DLD1 (cell line): ENCODE results near the gene ACAP2.
"Not testable (repeated sequence)": the region's sequence is repeated elsewhere in the genome, so short reads cannot be mapped to it uniquely, and the experiment has no call there.

Experiments used
- in situ Hi-C: cut with HindIII; loops from 2 replicates; pipeline ENCODE4 v1.10.0; 2017; ENCODE audit warnings: low sequenced_read_pairs

ACAP2 gene

DNA sequence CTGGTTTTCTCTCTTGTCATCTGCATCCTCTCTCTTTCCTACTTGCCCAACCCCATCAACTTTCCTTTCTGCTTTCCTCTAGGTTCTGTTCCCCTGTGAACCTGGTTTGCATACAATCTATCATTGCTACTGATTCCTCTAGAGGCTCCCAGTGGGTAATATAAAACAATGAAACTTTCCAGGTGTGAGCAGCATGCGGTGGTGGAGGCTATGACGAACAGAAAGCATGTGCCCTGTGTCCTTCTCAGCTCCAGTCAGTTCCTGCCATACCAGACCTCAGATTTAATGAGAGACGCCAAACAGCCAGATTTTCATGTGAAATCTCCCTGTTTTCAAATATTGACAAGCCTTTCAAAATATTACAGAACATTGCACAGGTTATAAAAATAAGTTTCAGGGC, 3.5 kb upstream of the ACAP2 start:
- in situ Hi-C loops, result loop anchor here (25.0 kb wide), 1 partner anchor 134 kb away; no protein-coding TSS in a partner anchor

DNA sequence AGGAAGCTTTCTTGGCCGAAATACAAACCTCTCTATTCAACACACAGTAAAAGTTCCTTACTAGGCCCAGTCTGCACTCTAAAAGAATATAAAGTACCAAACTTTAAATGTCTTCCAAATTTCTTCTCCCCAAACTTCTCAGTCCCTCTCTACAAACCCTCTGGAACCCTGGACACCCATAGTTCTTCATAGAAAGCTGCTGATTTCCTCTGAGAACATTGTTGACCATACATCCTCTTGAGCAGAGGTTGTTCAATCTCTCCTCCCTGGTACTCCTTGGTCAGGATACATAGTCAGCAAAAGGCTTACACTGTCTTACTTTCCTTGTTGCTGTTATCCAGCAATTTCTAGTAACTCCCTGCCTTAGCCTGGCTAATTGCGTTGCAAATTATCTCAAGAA, 3.1 kb upstream of the ACAP2 start:
- in situ Hi-C loops, result loop anchor here (25.0 kb wide), 1 partner anchor 134 kb away; no protein-coding TSS in a partner anchor

DNA sequence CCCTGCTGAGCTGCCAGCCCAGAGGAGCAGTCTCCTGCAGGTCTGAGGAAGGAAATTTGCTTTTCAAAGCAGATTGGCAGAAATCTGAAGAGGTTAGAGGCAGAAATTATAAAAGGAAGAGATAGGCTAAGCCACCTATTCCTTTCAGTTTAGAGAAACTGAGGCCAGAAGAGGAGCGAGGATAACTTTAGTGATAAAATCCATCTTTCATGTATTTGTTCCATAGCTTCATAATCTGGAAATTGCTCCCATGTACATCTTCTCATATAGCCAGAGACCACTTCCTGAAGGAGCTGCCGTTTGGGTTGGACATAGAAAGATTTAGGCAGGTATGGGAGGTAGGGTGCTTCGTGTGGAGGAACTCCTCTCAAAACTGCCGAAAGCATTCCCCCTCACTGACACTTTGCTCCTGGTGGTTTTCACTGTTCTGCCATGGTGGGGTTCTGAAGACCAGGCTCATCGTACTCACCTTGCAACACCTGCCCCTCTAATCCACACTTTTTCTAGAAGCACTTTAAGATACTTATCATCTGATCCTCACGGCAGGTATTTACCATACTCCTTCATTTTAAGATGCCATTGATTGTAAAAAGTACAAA, 670 bp upstream of the ACAP2 start:
- in situ Hi-C loops, result loop anchor here (25.0 kb wide), 1 partner anchor 131 kb away; no protein-coding TSS in a partner anchor

DNA sequence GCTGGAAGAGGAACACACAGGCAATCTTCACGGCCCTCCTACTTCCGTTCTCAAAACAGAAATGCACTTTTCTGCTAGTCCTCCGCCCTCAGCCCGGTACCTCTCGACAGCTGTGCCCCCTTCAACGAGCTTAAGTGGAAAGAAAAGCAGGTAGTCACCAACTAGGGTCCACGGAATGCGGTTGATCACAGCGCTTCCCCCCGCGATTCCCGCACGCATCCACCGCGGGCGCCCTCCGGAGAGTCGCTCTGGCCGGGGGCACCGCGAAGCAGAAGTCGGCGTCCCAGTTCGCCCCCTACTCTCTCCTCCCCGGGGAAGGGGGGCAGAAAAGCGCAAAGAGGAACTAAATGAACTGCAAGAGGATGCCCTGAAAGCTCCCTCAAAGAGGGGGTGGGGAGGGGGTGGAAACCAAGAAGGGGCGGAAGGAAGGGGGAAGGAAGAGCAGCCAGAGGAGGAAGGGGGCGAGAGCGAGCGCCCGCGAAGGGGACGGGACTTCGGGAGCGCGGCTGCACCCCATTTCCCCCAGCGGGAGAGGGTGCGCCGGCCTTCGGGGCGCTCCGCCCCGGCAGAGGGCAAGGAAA, 738 bp downstream of the ACAP2 start:
- in situ Hi-C loops, result loop anchor here (25.0 kb wide), 1 partner anchor 130 kb away; no protein-coding TSS in a partner anchor

DNA sequence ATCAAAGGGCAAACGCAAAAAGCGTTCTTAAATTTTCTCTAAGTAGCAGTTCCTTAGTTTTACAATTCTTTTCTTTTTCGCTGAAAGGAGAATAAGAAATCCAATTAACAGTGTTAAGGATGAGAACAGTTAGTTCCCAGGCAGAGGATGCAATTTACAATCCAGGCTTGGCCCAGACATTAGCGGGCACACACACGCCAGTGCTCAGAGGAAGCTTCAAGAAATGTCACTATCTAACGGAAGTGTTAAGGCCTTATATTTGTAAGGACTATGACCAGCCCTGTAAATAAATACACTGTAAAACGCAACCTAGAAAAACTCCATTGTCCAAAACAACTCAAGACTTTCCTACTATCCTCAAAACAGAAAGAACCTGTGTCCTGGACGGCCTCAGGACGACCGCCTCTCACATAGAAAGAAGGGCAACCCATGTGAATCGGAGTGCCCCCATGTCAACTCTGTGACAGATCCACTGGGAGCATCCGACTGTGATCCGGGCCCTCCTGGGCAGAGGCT, 1.3 kb downstream of the ACAP2 start:
- in situ Hi-C loops, result loop anchor here (25.0 kb wide), 1 partner anchor 129 kb away; no protein-coding TSS in a partner anchor

DNA sequence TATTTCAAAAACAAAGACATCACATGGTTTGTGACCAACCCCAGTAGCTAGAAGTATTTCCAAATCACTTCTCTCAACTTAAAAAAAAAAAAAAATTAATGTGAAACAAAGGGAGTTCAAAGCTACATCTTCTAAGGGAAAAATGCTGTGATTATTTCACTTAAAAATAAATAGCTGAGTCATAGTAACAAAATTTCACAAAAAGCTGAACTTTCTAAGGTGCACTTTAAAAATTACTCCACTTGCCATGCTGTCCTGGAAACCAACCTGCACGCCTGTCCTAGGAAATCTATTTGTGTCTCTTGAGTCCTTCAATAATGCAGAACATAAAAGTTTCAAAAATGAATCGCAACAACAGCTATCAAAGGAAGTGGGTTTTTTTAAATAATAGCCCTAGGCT, 1.8 kb downstream of the ACAP2 start:
- in situ Hi-C loops, result loop anchor here (25.0 kb wide), 1 partner anchor 129 kb away; no protein-coding TSS in a partner anchor

DNA sequence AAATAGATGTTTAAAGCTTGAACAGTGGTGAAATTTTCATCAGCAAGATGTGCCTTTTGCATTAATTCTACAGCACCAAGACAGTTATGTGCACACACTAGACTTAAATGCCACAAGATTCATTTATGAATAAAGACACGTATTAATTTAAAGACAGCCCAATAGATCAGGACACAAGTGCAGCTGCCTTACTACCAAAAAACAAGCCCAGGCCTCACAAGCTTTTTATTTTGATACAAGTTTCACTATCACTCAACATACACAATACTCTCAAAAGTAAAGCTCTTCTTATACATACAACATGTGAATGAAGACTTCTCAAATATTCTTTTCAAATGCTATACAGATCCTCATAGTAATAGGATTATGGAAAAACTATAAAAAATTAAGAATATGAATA, 2.4 kb downstream of the ACAP2 start:
- in situ Hi-C loops, result loop anchor here (25.0 kb wide), 1 partner anchor 128 kb away; no protein-coding TSS in a partner anchor

DNA sequence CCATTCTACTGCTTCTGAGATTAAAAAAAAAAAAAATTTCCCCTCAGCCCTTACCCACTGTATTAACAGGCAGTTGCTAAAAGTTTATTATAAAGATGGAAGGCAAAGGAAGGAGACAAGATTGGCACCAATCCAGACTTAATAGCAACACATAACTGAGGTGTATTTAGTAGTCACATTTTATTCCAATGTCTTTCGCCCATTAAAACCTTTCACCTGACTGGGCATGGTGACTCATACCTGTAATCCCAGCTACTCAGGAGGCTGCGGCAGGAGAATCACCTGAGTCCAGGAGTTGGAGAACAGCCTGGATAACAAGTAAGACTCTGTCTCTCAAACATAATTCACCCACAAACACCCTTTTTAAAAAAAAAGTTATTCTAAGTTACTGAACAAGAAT, 4.4 kb downstream of the ACAP2 start:
- in situ Hi-C loops, result loop anchor here (25.0 kb wide), 1 partner anchor 126 kb away; no protein-coding TSS in a partner anchor

DNA sequence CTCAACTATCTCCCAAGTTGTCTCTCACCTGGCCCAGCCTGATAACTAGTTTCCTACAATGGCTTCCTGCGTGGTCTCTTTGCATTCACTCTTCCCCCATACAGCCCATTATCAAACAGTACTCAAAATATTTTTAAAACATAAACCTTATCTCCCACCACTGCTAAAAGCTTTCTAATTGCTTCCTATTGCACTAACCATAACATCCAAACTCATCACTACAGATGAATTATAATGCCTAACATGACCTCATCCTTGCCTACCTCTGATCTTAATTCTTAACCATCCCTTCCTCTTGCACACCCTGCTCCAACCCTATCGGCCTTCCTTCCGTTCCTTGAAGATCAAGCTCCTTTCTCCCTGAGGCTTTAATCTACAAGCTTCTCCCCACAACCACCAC, 17.0 kb downstream of the ACAP2 start:
- in situ Hi-C loops, result loop anchor here (25.0 kb wide), 1 partner anchor 114 kb away; no protein-coding TSS in a partner anchor

DNA sequence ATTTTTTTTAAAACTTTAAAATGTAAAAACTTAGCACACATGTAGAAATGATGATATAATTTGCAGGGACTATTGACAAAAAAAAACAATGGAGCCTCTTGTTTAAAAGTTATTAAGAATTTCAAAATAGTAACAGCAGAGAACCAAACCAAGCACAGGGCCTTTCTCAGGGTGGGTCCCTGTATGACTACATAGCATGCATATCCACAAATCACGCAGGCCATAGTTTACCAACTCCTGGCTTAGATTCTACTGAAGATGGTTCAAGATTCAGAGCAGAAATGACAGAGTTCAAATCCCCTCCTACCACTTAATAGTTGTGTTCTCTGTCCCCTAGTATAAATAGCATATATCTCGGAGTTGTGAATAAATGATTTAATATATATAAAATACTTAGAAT, 19.0 kb downstream of the ACAP2 start:
- in situ Hi-C loops, result no loop called here

DNA sequence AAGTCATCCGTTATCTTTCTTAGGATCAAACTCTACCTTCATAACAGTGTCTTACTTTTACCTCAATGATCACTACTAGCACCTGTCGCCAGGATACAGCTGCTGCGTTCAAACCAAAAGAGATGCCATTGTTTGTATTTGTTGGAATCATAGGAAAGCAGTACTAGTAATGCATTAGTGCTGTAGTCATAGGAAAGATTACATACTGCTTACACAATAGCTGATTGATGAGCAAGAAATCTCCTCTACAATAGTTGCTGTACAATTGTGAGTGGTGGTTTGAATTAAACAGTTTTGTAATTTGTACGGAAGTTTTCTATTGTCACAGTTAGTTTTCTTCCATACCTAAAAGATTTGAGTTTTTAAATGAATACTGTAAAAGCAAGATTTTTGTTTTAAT, 21.4 kb downstream of the ACAP2 start:
- in situ Hi-C loops, result no loop called here

DNA sequence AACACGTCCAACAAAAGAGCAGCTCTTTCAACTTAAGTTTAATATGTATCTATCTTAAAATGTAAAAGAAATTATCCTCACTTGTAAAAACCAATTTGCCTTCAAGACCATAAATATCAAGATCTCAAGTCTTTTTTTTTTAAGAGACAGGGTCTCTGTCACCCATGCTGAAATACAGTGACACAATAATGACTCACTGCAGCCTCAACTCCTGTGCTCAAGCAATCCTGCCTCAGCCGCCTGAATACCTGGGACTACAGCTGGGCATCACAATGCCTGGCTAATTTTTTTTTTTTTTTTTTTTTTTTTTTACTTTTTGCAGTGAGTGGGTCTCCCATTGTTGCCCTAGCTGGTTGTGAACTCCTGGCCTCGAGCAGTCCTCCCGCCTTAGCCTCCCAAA, 26.0 kb downstream of the ACAP2 start:
- in situ Hi-C loops, result no loop called here

DNA sequence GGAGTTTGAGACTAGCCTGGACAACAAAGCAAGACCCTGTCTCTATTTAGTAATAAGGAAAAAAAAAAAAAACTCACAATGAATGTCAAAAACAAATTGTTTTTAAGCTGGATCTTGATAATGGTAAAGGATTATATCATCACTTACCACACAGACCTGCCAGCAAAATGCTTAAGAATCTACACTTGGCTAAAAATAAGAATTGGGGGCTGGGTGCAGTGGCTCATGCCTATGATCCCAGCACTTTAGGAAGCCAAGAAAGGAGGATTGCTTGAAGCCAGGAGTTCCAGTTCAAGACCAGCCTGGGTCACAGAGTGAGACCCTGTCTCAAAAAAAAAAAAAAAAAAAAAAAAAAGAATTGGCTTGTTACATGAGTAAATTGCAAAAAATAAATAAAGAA, 31.0 kb downstream of the ACAP2 start:
- in situ Hi-C loops, result no loop called here

DNA sequence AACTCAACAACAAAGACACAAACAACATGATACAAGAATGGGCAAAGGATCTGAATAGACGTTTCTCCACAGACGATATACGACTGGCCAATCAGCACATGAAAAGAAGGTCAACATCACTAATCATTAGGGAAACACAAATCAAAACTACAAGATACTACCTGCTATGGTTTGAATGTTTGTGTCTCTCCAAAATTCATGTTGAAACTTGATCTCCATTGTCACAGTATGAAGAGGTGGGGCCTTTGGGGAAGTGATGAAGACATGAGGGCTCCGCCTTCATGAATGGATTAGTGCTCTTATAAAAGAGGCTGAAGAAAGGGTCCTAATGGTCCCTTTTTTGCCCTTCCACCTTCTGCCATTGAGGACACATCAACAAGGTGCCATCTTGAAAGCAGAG, 32.3 kb downstream of the ACAP2 start:
- in situ Hi-C loops, result no loop called here

DNA sequence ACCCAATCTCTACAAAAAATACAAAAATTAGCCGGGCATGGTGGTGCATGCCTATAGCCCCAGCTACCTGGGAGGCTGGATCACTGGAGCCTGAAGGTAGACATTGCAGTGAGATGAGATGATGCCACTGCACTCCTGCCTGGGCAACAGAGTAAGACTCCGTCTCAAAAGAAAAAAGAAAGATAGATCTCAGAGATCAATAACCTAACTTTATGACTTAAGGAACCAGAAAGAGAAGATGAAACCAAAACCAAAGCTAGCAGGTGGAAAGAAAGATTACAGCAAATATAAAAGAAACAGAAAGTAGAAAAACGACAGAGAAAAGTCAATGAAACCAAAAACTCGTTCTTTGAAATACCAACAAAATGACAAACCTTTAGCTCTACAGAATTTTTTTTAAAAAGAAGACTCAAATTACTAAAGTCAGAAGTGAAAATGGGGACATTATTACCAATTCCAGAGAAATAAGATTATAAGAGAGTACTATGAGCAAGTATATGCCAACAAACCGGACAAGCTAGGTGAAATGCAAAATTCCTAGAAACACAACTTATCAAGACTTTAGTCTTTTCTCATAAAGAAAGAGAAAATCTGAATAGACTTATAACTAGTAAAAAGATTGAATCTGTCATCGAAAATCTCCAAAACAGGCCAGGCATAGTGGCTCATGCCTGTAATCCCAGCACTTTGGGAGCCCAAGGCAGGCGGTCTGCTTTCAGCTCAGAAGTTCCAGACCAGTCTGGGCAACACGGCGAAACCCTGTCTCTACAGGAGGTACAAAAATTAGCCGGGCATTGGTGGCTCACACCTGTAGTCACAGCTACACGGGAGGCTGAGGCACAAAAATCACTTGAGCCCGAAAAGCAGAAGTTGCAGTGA, 35.0 kb downstream of the ACAP2 start:
- in situ Hi-C loops, result no loop called here

DNA sequence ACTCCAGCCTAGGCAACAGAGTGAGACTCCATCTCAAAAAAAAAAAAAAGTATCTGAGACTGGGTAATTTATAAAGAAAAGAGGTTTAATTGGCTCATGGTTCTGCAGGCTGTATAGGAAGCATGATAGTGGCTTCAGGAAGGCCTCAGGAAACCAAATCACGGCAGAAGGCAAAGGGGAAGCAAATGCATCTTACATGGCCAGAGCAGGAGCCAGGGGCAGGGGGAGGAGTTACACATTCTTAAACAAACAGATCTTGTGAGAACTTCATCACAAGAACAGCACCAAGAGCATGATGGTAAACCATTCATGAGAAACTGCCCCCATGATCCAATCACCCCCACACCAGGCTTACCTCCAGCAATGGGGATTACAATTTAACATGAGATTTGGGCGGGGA, 37.2 kb downstream of the ACAP2 start:
- in situ Hi-C loops, result no loop called here

DNA sequence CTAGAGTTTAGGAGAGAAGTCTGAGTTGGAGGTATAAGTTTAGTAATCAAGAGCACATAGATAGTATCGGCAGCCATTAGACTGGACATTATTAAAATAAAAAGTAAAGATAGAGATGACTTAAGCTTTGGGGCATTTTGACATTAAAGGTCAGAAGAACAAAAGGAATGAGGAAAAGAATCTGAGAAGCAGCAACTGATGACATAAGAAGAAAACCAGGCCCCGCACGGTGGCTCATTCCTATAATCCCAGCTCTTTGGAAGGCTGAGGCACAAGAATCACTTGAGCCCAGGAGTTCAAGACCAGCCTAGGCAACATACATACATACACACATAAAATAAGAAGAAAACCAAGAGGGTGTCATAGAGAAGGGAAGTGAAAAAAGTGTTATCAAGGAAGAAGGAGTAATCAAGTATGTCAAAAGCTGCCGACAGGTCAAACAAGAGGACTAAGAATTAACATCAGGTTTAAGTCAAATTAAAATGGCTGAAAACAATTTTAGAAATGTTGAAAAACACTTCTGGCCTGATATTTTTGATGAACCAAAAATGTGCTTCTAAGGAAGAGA, 38.9 kb downstream of the ACAP2 start:
- in situ Hi-C loops, result no loop called here

DNA sequence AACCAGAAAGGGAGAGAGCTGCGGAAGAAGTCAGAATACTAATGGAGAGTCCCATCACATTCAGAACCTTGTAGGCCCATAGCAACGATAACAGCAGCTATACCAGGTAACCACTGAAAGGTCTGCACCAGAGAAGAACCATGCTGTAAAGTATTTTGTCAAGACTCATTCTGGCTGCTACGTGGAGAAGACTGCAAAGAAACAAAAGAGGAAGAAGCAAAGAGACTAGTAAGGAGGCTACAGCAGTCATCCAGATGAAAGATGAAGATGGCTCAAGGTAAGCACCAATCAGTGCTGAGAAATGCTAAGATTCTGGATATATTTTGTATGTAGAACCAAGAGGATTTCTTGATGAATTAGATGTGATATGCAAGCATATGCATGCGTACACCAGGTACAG, 39.6 kb downstream of the ACAP2 start:
- in situ Hi-C loops, result no loop called here

DNA sequence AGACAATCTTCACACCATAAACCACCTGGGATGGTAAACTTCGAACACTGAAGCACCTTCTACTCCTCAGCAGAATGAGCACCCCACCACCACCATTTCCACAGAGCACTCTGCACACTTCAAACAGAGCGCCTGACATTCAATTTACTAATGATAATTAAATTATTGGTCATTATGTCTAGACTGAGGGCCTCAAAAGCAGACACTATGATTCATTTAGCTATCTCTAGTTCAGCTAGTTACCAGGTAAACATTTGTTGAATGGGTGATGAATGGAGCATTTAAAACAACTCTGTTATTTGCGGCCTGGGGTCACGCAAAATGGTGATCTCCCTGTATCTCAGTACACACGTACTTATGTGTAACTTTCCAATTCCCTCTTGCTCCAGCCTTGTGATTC, 40.9 kb downstream of the ACAP2 start:
- in situ Hi-C loops, result no loop called here

DNA sequence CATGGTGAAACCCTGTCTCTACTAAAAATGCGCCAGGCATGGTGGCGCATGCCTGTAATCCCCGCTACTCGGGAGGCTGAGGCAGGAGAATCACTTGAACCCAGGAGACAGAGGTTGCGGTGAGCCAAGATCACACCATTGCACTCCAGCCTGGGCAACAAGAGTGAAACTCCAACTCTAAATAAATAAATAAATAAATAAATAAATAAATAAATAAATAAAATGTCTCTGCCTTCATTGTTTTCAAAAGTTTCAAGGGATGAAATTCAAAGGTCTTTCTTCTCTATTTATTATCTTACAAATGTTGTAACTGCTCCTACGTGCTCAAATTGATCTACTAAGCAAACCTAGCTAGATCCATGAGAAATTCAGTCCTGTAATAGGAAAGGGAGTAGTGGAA, 44.4 kb downstream of the ACAP2 start:
- in situ Hi-C loops, result not testable (repeated sequence)

DNA sequence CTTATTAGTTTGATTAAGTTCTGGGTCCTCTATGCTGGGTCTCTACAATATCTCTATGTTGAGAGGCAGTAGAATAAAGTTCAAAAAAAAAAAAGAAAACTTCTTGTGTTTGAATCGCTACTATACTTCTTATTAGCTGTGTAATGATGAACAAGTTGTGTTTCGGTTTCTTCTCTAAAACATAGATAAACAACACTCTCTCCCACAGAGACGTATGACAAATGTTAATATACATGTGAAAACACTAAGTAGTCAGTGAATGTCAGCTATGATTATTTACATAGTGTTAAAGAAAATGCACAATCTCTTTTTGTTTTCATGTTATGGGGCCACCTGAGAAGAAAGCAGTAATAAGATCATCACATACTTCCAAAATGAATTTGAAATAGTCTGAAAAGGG, 45.3 kb downstream of the ACAP2 start:
- in situ Hi-C loops, result no loop called here
